T-helper 2 cell treated with Interferon-gamma antibody and Interleukin-4, amounts not matched to agents 5 μg/mL and 100 μg/mL, for 36 hours (primary cell): Measurements from ENCODE around the gene CERK.
"Not testable (repeated sequence)": the region's sequence is repeated elsewhere in the genome, so short reads cannot be mapped to it uniquely, and the experiment has no call there.

ENCODE experiments used
- DNase-seq: peaks from one replicate; pipeline ENCODE4 v3.0.0; 2021; ENCODE audit warnings: low spot score
- H3K27ac Mint-ChIP-seq: one replicate; pipeline ENCODE4 v1.8.0; 2021; ENCODE audit warnings: mild to moderate bottlenecking, mixed read lengths
- H3K27me3 Mint-ChIP-seq: one replicate; pipeline ENCODE4 v1.8.0; 2021; ENCODE audit warnings: low read depth, mixed read lengths
- H3K36me3 Mint-ChIP-seq: one replicate; pipeline ENCODE4 v1.8.0; 2021; ENCODE audit warnings: low read depth, mixed read lengths
- H3K4me1 Mint-ChIP-seq: one replicate; pipeline ENCODE4 v1.8.0; 2021; ENCODE audit warnings: low read depth, mixed read lengths
- H3K4me3 Mint-ChIP-seq: one replicate; pipeline ENCODE4 v1.8.0; 2022; ENCODE audit warnings: mild to moderate bottlenecking, moderate library complexity, mixed read lengths
- H3K9me3 Mint-ChIP-seq: one replicate; pipeline ENCODE4 v1.8.0; 2021; ENCODE audit warnings: mixed read lengths

The CERK gene

DNA sequence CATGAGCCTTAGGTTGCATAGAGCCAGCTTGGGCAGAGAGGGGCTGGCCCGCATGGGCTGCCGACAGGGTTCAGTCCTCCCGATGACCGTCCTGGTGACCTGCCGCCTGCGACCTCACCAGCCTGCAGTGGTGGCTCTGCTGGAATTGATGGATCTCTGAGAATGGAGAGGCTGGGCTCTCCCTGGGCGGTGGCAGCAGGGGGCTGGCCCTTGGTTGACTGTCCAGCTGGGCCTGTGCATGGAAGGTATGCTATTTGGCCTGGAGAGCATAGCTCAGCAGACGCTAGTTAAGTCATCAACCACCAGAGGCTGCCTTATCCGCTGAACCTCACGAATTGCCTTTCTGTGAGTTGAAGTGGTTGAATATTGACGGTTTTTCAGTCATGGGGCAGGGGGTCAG is 98.2 kb downstream of the CERK start:
- Mint-ChIP-seq H3K27ac (no peak overlapping the region), H3K9me3 (no peaks in the 10 kb centered on the region), H3K4me1 (peaks cover 2% of the 10 kb centered on the region), H3K36me3 (peaks cover 11% of the 10 kb centered on the region), H3K27me3 (no peaks in the 10 kb centered on the region), H3K4me3 (no peak overlapping the region)
- DNase-seq, result no peak

DNA sequence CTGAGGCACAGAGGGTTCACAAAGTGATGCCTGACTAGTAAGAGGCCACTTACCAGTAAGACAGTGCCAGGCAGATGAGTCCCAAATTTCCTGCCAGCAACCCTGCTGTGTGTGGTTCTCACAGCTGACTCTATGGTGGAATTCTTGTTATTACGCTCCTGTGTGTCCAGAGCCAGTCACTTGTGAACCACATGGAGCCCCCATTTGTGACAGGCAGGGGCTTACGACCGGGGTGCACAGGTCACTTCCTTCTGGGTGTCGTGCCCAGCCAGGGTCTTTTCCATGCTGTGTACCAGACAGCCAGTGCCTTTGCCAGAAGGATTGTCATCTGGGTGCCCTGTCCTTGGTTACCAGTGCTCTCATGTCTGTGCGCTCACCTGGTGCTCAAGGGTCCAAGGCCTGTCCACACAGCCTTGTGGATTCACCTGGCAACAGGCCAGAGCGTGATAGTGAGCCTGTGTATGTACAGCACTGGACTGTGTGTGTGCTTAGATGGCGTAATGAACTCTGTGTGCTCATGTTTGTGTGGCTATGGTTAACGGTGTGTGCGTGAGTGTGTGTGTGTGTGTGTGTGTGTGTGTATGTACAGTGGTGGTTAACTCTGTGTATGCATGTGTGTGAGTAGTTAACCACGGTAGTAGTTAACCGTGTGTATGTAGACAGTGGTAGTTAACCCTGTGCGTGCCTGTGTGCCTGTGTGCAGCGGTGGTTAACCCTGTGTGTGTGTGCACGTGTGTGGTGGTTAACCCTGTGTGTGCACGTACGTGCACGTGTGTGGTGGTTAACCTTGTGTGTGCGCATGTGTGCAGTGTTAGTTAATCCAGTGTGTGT is 99.2 kb downstream of the CERK start:
- peaks cover 9% of the 10 kb centered on the region for H3K36me3 Mint-ChIP-seq
- no peak for DNase-seq
- no peak overlapping the region for H3K4me3 Mint-ChIP-seq
- H3K27me3 Mint-ChIP-seq, result no peaks in the 10 kb centered on the region
- no peak overlapping the region for H3K27ac Mint-ChIP-seq
- no peaks in the 10 kb centered on the region for H3K9me3 Mint-ChIP-seq
- peaks cover 5% of the 10 kb centered on the region for H3K4me1 Mint-ChIP-seq

DNA sequence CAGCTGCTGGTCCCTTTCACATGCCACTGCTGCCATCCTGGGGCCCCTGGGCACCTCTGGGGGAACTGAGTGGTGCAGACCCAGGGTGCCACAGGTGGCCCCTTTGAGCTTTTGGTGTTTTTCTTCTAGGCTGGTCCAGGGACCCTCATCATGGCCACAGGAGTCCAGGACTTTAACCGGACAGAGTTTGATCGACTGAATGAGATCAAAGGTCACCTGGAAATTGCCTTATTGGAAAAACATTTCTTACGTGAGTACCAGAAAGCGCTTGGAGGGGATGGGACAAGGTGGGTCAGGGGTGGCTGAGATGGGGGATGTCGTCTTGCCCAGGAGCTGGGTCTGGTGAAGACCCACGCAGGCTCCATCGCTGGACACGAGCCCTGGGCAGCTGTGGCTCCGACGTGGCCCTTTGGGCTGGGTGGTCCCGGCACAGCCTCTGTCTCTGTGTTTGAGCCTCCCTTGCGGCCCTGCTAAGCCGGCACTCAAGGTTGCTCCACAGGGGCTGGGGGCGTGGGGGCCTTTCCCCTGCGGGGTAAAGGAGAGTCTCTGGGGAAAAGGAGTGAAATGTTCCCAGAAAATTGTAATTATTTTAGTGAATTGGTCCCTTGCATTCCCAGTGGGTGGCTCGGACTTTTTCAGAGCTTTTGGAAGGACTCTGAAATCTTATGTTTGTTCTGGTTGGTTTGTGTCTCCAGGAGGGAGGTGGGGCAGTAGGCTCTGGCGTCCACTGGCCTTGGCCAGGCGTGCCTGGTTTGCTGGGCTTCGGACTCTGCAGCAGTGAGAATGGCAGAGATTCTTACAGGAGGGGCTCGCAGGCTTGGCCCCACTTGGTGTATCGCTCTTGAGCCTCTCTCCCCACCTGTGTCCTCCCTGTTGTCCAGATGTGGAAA is 100.1 kb downstream of the CERK start:
- H3K4me1 Mint-ChIP-seq, result peaks cover 5% of the 10 kb centered on the region
- DNase-seq, result no peak
- peaks cover 7% of the 10 kb centered on the region for H3K36me3 Mint-ChIP-seq
- H3K27me3 Mint-ChIP-seq, result no peaks in the 10 kb centered on the region
- no peak overlapping the region for H3K27ac Mint-ChIP-seq
- no peak overlapping the region for H3K4me3 Mint-ChIP-seq
- H3K9me3 Mint-ChIP-seq, result no peaks in the 10 kb centered on the region

DNA sequence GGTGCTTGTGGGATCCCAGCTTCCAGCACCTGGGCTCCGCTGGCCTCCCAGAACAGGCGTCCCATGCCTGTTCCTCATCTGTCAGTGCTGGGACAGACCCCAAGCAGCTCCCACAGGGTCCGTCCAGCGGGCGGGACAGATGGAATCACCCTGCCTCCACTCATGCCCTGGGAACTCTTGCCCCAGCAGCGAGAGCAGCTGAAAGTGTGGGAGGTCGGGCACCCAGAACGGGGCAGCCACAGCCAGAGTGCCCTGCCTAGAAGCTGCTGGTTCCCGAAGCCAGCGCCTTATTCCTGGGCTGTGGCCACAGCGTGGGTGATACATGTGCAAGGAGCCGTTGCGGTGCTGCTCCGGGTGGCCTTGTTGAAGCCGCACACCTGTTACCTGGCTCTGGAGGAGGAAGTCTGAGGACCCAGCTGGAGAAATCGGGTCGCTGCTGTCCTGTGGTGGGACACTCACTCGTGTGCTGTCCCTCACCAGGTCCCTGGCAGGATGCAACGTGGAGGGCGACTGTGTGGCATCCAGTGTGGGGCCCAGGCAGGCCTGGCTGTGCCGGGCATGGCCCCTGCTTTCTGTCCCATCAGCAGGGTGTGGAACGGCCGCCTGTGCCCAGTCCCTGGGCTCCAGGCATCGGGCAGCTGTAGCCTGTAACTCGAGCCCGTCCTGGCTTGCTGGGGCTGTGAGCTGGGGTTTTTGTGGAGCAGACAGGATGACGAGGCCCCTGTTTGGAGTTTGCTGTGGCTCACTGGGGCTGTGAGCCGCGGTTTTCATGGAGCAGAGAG is 101.6 kb downstream of the CERK start:
- no peak overlapping the region for H3K4me3 Mint-ChIP-seq
- no peaks in the 10 kb centered on the region for H3K27me3 Mint-ChIP-seq
- no peak overlapping the region for H3K27ac Mint-ChIP-seq
- peaks cover 6% of the 10 kb centered on the region for H3K36me3 Mint-ChIP-seq
- H3K9me3 Mint-ChIP-seq, result no peaks in the 10 kb centered on the region
- H3K4me1 Mint-ChIP-seq, result peaks cover 4% of the 10 kb centered on the region
- DNase-seq, result no peak

DNA sequence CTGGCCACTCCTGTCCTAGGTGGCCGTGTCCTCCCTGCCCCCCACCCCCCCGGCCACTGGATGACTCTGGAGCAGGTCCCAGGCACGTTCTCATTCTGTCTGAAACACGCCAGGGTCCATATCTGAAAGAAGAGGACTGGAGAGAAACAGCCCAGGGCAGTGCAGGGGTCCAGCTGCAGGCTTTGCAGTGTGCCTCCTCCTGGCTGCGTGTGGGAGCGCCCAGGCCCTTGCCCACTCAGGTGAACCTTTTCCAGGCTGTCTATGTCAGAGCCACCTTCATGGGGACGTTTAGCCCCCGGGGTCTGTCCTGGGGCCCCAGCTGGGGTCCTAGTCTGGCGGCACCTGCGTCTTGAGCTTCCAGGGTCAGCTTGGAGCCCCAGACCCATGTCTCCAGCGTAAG is 102.3 kb downstream of the CERK start:
- Mint-ChIP-seq H3K27me3 (no peaks in the 10 kb centered on the region), H3K4me1 (peaks cover 4% of the 10 kb centered on the region), H3K36me3 (peaks cover 3% of the 10 kb centered on the region), H3K9me3 (no peaks in the 10 kb centered on the region), H3K4me3 (no peak overlapping the region), H3K27ac (no peak overlapping the region)
- no peak for DNase-seq

DNA sequence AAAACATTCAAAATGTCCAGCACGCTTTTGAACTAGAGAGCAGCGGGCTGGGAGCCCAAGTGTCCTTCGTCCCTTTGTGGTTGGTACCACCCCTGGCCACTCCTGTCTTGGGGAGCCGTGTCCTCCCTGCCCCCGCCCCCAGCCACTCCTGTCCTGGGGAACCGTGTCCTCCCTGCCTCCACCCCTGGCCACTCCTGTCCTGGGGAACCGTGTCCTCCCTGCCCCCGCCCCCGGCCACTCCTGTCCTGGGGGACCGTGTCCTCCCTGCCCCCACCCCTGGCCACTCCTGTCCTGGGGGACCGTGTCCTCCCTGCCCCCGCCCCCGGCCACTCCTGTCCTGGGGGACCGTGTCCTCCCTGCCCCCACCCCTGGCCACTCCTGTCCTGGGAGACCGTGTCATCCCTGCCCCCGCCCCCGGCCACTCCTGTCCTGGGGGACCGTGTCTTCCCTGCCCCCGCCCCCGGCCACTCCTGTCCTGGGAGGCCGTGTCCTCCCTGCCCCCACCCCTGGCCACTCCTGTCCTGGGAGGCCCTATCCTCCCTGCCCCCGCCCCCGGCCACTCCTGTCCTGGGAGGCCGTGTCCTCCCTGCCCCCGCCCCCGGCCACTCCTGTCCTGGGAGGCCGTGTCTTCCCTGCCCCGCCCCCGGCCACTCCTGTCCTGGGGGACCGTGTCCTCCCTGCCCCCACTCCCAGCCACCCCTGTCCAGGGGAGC is 102.9 kb downstream of the CERK start:
- not testable (repeated sequence) for H3K4me1 Mint-ChIP-seq, H3K27ac Mint-ChIP-seq, H3K4me3 Mint-ChIP-seq, H3K36me3 Mint-ChIP-seq, H3K27me3 Mint-ChIP-seq, DNase-seq, H3K9me3 Mint-ChIP-seq
